ENCODE data around the gene SBNO2. TPM values are rescaled to one million over a fixed set of nuclear protein-coding genes. Genes with fewer than 3 reads are reported as not detected.

The SBNO2 gene
- total and polyA plus RNA-seq, 2 experiments from 2014 or later = 6.9 to 35.4 TPM

DNA sequence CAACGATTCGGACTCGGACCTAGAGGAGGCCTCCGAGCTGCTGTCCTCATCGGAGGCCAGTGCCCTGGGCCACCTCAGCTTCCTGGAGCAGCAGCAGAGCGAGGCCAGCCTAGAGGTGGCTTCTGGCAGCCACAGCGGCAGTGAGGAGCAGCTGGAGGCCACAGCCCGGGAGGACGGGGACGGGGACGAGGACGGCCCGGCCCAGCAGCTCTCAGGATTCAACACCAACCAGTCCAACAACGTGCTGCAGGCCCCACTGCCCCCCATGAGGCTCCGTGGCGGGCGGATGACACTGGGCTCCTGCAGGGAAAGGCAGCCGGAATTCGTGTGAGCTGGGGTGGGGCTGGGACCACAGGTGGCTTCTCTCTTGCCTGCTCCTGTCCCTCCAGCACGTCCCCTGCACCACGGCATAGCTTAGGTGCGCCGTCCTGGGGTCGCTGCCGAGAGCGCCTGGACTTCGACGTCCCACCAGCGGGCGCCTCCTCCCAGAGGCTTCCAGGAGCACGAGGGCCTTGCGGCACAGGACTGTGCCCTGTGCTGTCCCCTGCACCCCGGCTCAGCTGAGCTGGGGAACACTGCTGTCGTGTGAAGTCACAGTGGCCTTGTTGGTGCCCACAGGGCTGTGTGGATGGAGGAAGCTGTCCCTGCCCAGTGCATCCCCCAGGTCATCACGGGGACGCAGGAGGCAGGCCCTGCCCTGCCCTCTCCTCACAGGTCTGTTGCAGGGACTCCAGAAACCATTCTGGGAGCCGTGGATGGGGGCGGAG lies 88.2 kb downstream of the SBNO2 start:
- Histone ChIP-seq H3K27ac (ENCODE audit: low read depth) (peak overlapping the region; percentile 74), H3K4me1 (ENCODE audit: insufficient read depth) (no peaks in the 10 kb centered on the region; the same call in 1 of the 2 replicates), H3K79me2 (replicated peaks; ENCODE audit: insufficient read depth) (no peaks in the 10 kb centered on the region), H4K20me1 (replicated peaks; ENCODE audit: insufficient read depth) (peaks cover 3% of the 10 kb centered on the region; the same call in 1 of the 2 replicates), H3K4me3 (no peak overlapping the region), H3K27me3 (ENCODE audit: insufficient read depth) (no peaks in the 10 kb centered on the region), H2AFZ (no peak overlapping the region), H3K9me2 (ENCODE audit: insufficient read depth) (no peaks in the 10 kb centered on the region), H3K36me3 (ENCODE audit: insufficient read depth) (no peaks in the 10 kb centered on the region; the same call in 1 of the 2 replicates), H3F3A (replicated peaks; ENCODE audit: low read depth) (peaks cover 34% of the 10 kb centered on the region; the same call in 1 of the 2 replicates), H3K4me2 (no peak overlapping the region)
- TF ChIP-seq, protein P1, sequence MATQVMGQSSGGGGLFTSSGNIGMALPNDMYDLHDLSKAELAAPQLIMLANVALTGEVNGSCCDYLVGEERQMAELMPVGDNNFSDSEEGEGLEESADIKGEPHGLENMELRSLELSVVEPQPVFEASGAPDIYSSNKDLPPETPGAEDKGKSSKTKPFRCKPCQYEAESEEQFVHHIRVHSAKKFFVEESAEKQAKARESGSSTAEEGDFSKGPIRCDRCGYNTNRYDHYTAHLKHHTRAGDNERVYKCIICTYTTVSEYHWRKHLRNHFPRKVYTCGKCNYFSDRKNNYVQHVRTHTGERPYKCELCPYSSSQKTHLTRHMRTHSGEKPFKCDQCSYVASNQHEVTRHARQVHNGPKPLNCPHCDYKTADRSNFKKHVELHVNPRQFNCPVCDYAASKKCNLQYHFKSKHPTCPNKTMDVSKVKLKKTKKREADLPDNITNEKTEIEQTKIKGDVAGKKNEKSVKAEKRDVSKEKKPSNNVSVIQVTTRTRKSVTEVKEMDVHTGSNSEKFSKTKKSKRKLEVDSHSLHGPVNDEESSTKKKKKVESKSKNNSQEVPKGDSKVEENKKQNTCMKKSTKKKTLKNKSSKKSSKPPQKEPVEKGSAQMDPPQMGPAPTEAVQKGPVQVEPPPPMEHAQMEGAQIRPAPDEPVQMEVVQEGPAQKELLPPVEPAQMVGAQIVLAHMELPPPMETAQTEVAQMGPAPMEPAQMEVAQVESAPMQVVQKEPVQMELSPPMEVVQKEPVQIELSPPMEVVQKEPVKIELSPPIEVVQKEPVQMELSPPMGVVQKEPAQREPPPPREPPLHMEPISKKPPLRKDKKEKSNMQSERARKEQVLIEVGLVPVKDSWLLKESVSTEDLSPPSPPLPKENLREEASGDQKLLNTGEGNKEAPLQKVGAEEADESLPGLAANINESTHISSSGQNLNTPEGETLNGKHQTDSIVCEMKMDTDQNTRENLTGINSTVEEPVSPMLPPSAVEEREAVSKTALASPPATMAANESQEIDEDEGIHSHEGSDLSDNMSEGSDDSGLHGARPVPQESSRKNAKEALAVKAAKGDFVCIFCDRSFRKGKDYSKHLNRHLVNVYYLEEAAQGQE (IDR thresholded peaks at IDR 0.05; ENCODE audit: unreplicated experiment) = no peak
- TF ChIP-seq STAT1 (IDR thresholded peaks at IDR 0.05; ENCODE audit: unreplicated experiment) (no peak), POLR2AphosphoS5 (IDR thresholded peaks at IDR 0.05; ENCODE audit: low read depth) (no peak; the same call in 1 of the 2 replicates), NANOG (IDR thresholded peaks at IDR 0.05; ENCODE audit: borderline replicate concordance) (no peak), JUNB (IDR thresholded peaks at IDR 0.05; ENCODE audit: unreplicated experiment) (no peak), ZNF331 (CRISPR knock-in tag; IDR thresholded peaks at IDR 0.05; ENCODE audit: low read depth) (no peak), ZNF114 (CRISPR knock-in tag; IDR thresholded peaks at IDR 0.05) (no peak), EZH2 (IDR thresholded peaks at IDR 0.05; ENCODE audit: low read depth, unreplicated experiment) (no peak), EZH2phosphoT487 (IDR thresholded peaks at IDR 0.05; ENCODE audit: unreplicated experiment) (no peak), CREB1 (CRISPR knock-in tag; IDR thresholded peaks at IDR 0.05; ENCODE audit: low read depth) (no peak)
- TF ChIP-seq, protein P2, sequence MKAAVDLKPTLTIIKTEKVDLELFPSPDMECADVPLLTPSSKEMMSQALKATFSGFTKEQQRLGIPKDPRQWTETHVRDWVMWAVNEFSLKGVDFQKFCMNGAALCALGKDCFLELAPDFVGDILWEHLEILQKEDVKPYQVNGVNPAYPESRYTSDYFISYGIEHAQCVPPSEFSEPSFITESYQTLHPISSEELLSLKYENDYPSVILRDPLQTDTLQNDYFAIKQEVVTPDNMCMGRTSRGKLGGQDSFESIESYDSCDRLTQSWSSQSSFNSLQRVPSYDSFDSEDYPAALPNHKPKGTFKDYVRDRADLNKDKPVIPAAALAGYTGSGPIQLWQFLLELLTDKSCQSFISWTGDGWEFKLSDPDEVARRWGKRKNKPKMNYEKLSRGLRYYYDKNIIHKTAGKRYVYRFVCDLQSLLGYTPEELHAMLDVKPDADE (IDR thresholded peaks at IDR 0.05) = no peak
- TF ChIP-seq, protein P3, sequence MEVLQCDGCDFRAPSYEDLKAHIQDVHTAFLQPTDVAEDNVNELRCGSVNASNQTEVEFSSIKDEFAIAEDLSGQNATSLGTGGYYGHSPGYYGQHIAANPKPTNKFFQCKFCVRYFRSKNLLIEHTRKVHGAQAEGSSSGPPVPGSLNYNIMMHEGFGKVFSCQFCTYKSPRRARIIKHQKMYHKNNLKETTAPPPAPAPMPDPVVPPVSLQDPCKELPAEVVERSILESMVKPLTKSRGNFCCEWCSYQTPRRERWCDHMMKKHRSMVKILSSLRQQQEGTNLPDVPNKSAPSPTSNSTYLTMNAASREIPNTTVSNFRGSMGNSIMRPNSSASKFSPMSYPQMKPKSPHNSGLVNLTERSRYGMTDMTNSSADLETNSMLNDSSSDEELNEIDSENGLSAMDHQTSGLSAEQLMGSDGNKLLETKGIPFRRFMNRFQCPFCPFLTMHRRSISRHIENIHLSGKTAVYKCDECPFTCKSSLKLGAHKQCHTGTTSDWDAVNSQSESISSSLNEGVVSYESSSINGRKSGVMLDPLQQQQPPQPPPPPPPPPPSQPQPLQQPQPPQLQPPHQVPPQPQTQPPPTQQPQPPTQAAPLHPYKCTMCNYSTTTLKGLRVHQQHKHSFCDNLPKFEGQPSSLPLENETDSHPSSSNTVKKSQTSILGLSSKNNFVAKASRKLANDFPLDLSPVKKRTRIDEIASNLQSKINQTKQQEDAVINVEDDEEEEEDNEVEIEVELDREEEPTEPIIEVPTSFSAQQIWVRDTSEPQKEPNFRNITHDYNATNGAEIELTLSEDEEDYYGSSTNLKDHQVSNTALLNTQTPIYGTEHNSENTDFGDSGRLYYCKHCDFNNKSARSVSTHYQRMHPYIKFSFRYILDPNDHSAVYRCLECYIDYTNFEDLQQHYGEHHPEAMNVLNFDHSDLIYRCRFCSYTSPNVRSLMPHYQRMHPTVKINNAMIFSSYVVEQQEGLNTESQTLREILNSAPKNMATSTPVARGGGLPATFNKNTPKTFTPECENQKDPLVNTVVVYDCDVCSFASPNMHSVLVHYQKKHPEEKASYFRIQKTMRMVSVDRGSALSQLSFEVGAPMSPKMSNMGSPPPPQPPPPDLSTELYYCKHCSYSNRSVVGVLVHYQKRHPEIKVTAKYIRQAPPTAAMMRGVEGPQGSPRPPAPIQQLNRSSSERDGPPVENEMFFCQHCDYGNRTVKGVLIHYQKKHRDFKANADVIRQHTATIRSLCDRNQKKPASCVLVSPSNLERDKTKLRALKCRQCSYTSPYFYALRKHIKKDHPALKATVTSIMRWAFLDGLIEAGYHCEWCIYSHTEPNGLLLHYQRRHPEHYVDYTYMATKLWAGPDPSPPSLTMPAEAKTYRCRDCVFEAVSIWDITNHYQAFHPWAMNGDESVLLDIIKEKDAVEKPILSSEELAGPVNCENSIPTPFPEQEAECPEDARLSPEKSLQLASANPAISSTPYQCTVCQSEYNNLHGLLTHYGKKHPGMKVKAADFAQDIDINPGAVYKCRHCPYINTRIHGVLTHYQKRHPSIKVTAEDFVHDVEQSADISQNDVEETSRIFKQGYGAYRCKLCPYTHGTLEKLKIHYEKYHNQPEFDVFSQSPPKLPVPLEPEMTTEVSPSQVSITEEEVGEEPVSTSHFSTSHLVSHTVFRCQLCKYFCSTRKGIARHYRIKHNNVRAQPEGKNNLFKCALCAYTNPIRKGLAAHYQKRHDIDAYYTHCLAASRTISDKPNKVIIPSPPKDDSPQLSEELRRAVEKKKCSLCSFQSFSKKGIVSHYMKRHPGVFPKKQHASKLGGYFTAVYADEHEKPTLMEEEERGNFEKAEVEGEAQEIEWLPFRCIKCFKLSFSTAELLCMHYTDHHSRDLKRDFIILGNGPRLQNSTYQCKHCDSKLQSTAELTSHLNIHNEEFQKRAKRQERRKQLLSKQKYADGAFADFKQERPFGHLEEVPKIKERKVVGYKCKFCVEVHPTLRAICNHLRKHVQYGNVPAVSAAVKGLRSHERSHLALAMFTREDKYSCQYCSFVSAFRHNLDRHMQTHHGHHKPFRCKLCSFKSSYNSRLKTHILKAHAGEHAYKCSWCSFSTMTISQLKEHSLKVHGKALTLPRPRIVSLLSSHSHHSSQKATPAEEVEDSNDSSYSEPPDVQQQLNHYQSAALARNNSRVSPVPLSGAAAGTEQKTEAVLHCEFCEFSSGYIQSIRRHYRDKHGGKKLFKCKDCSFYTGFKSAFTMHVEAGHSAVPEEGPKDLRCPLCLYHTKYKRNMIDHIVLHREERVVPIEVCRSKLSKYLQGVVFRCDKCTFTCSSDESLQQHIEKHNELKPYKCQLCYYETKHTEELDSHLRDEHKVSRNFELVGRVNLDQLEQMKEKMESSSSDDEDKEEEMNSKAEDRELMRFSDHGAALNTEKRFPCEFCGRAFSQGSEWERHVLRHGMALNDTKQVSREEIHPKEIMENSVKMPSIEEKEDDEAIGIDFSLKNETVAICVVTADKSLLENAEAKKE (CRISPR knock-in tag; IDR thresholded peaks at IDR 0.05) = no peak
- TF ChIP-seq, protein P4, sequence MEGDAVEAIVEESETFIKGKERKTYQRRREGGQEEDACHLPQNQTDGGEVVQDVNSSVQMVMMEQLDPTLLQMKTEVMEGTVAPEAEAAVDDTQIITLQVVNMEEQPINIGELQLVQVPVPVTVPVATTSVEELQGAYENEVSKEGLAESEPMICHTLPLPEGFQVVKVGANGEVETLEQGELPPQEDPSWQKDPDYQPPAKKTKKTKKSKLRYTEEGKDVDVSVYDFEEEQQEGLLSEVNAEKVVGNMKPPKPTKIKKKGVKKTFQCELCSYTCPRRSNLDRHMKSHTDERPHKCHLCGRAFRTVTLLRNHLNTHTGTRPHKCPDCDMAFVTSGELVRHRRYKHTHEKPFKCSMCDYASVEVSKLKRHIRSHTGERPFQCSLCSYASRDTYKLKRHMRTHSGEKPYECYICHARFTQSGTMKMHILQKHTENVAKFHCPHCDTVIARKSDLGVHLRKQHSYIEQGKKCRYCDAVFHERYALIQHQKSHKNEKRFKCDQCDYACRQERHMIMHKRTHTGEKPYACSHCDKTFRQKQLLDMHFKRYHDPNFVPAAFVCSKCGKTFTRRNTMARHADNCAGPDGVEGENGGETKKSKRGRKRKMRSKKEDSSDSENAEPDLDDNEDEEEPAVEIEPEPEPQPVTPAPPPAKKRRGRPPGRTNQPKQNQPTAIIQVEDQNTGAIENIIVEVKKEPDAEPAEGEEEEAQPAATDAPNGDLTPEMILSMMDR (conservative IDR thresholded peaks at IDR 0.05; ENCODE audit: low read depth in 2 of 2) = no peak
- Mint-ChIP-seq H3K36me3 (ENCODE audit: low read depth) (peaks cover 49% of the 10 kb centered on the region), H3K27ac (no peak overlapping the region), H3K4me1 (no peaks in the 10 kb centered on the region), H3K27me3 (ENCODE audit: insufficient read depth, low read depth, poor library complexity) (peaks cover 20% of the 10 kb centered on the region), H3K9me3 (no peaks in the 10 kb centered on the region; the same call in 2 of the 3 replicates), H3K4me3 (no peak overlapping the region)
- DNase-seq (ENCODE audit: low spot score) (no peak), ATAC-seq (no peak)

Measured in GM23338 (cell line).